HG03139 (cell line): Measurements from ENCODE around the gene PCARE.
A peak's percentile ranks its signal among the peaks of the same experiment; 100 is the strongest.

Experiments used
- ATAC-seq: cut with Tn5 transposase; IDR thresholded peaks from one replicate; pipeline ENCODE4 v1.9.1; 2021; ENCODE audit not compliant: unreplicated experiment

PCARE gene

GRCh38 chr2:29040552-29040951, 33.8 kb downstream of the PCARE start:
- no peak for ATAC-seq

- ATAC-seq = no peak
Observed at GRCh38 chr2:29039718-29040480, 34.4 kb downstream of the PCARE start.

- ATAC-seq = no peak
Observed at GRCh38 chr2:29035016-29035745, 39.1 kb downstream of the PCARE start.

GRCh38 chr2:29033656-29034055, 40.7 kb downstream of the PCARE start:
- ATAC-seq = no peak

GRCh38 chr2:29033172-29033571, 41.2 kb downstream of the PCARE start:
- ATAC-seq = no peak

- no peak for ATAC-seq
Observed at GRCh38 chr2:29032189-29032588, 42.1 kb downstream of the PCARE start.

- ATAC-seq = no peak
Observed at GRCh38 chr2:29031046-29031445, 43.3 kb downstream of the PCARE start.

GRCh38 chr2:29025711-29026110, 48.6 kb downstream of the PCARE start:
- no peak for ATAC-seq

GRCh38 chr2:29024882-29025430, 49.4 kb downstream of the PCARE start:
- no peak for ATAC-seq

- no peak for ATAC-seq
Observed at GRCh38 chr2:29023188-29023587, 51.1 kb downstream of the PCARE start.

- ATAC-seq = no peak
Observed at GRCh38 chr2:29022679-29023078, 51.6 kb downstream of the PCARE start.

GRCh38 chr2:29021886-29022285, 52.4 kb downstream of the PCARE start:
- no peak for ATAC-seq

GRCh38 chr2:29017716-29018435, 56.4 kb downstream of the PCARE start:
- no peak for ATAC-seq

GRCh38 chr2:29016504-29016903, 57.8 kb downstream of the PCARE start:
- ATAC-seq = no peak

GRCh38 chr2:29015701-29016470, 58.4 kb downstream of the PCARE start:
- ATAC-seq = no peak

- peak; percentile 39 for ATAC-seq
Observed at GRCh38 chr2:29014811-29015421, 59.4 kb downstream of the PCARE start.

GRCh38 chr2:29014331-29014730, 60.0 kb downstream of the PCARE start:
- peak; percentile 4 for ATAC-seq

- ATAC-seq = no peak
Observed at GRCh38 chr2:29013057-29013780, 61.1 kb downstream of the PCARE start.

- ATAC-seq = no peak
Observed at GRCh38 chr2:29012211-29012681, 62.1 kb downstream of the PCARE start.
